ENCODE data around the gene CCDC50.

GRCh38 chr3:191348098-191348497 lies 18.9 kb downstream of the CCDC50 start:
- TF ChIP-seq, protein P1, sequence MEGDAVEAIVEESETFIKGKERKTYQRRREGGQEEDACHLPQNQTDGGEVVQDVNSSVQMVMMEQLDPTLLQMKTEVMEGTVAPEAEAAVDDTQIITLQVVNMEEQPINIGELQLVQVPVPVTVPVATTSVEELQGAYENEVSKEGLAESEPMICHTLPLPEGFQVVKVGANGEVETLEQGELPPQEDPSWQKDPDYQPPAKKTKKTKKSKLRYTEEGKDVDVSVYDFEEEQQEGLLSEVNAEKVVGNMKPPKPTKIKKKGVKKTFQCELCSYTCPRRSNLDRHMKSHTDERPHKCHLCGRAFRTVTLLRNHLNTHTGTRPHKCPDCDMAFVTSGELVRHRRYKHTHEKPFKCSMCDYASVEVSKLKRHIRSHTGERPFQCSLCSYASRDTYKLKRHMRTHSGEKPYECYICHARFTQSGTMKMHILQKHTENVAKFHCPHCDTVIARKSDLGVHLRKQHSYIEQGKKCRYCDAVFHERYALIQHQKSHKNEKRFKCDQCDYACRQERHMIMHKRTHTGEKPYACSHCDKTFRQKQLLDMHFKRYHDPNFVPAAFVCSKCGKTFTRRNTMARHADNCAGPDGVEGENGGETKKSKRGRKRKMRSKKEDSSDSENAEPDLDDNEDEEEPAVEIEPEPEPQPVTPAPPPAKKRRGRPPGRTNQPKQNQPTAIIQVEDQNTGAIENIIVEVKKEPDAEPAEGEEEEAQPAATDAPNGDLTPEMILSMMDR (IDR thresholded peaks at IDR 0.05; ENCODE audit: extremely low read depth in 1 of 2, insufficient read depth in 1 of 2, low read depth in 1 of 2, low read length in 2 of 2) = no peak
- TF ChIP-seq POLR2AphosphoS5 (IDR thresholded peaks at IDR 0.05; ENCODE audit: insufficient read depth, low read depth, low read length) (no peak), EZH2 (IDR thresholded peaks at IDR 0.05; ENCODE audit: borderline replicate concordance, low read depth, low read length, severe bottlenecking) (no peak), FOS (IDR thresholded peaks at IDR 0.05; ENCODE audit: borderline replicate concordance, insufficient read depth, low read length) (no peak)

Measured in endothelial cell of umbilical vein (primary cell).